ENCODE measurements around the gene RRP1. TPM values are rescaled to one million over a fixed set of nuclear protein-coding genes. Genes with fewer than 3 reads are reported as not detected.

RRP1 gene
- total RNA-seq, 4 donors from 2014 or later, result 11.0 to 20.1 (median 18.7) TPM

DNA sequence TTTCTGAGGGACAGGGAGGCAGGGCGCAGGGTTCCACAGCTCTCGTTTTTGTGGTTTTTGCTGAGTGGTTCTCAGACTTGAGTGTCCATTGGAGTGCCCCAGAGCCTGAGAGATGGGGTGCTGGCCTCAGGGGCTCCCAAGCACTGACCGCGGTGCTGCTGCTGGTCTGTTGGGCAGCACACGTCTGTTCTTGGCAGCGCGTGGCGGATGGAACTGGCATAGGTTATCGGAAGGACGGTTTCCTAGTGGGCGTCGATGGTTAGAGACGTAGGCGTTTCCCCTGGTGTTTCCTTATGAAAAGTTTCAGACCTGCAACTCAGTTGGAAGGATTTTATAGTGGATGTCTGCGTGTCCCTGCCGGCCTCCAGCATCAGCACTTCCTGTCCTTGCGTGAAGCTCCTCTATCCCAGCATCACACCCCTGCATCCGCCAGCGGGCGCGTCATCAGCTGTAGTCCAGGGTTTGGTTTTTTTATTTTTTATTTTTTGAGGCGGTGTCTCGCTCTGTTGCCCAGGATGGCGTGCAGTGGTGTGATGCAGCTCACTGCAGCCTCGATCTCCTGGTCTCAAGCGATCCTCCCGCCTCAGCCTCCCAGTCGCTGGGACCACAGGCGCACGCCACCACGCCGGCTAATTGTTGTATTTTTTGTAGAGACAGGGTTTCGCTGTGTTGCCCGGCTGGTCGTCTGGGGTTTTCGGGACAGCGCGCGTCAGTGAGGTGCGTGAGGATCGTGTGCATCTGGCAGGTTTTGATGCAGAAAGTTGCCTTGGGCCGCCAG lies 11.8 kb downstream of the RRP1 start:
- no peak overlapping the region for H3K27ac ChIP-seq
- TF ChIP-seq POLR2A (IDR thresholded peaks at IDR 0.05), result no peak
- TF ChIP-seq CTCF (IDR thresholded peaks at IDR 0.05), result no peak
- peaks cover 51 to 68% of the 10 kb centered on the region in 2 donors for H3K36me3 ChIP-seq
- no peaks in the 10 kb centered on the region for H3K9me3 ChIP-seq
- 94% methylated on average over 42 of the region's 42 CpGs for WGBS, 2 donors
- no peak for DNase-seq
- peaks cover 4 to 9% of the 10 kb centered on the region in 2 donors for H3K4me1 ChIP-seq
- intact Hi-C loops (cut with DNase I), result no loop called here
- H3K27me3 ChIP-seq, result no peaks in the 10 kb centered on the region
- H3K4me3 ChIP-seq (replicated peaks in 1 of 3), result no peak overlapping the region

DNA sequence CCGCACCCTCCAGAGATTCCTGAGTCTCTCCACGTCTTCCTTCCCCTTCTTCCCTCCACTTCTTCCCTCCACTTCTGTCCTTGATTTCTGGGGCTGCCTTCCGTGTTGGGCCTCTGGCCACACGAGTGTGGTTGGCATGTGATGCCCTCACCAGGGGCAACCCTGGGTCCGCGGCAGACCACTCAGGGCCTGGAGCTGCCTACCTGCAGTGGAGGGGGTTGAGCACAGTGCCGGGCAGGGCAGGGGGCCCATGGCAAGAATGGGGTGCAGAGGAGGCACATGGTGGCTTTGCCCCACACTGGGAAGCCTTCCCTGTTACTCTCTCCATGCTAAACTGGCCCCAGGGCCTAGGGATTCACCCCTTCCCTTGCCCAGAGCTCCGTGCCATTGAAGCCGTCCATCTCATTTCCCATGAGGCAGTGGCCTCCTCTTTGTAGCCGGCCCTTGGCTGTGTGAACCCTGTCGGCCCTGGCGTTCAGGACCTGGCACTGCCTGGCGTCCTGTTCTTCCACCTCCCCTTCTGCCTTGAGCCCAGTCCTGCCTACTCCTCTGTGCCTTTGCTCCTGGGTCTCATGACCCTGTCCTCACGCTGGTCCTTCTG lies 13.4 kb downstream of the RRP1 start:
- Histone ChIP-seq H3K4me3 (replicated peaks in 1 of 3) (no peak overlapping the region), H3K27me3 (no peaks in the 10 kb centered on the region), H3K36me3 (peaks cover 35 to 53% of the 10 kb centered on the region in 2 donors), H3K4me1 (peaks cover 12 to 15% of the 10 kb centered on the region in 2 donors), H3K27ac (no peak overlapping the region), H3K9me3 (no peaks in the 10 kb centered on the region)
- TF ChIP-seq CTCF (IDR thresholded peaks at IDR 0.05) (no peak), POLR2A (IDR thresholded peaks at IDR 0.05) (no peak)
- WGBS, 2 donors, result 87 to 94% methylated on average over 13 to 14 of the region's 14 CpGs
- intact Hi-C loops (cut with DNase I), result no loop called here
- no peak for DNase-seq

DNA sequence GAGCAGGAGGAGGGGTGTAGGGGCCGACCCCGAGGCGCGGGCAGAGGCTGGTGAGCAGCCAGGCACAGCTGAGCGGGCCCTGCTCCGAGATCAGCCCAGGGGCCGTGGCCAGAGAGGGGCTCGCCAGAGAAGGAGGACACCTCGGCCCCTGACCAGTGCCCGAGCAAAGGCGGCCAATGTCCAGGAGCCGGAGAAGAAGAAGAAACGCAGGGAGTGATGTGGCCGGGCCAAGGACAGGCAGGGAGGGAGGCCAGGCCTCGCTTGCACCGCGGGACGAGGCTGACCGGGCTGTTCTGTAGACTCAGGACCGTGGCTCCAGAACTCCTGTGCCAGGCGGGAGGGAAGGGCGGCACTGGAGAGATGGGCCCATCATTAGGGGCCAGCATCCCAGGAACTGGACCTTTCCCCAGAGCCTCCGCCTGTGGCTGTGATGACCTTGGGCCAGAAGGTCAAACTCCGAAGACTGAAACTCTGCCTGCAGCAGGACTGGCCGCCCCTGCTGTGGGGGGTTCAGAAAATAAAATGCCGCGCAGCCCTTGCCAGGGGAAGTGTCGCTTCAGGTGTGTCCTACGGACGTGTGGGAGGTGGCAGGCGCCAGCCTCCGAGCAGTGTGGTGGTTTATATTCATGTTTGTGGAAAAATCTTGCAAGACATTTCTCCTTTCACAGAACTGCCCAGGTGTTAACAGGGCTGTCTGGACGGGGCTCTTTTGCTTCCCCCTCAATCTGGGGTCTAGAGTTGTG lies 14.4 kb downstream of the RRP1 start:
- H3K4me3 ChIP-seq (replicated peaks in 1 of 3), result no peak overlapping the region
- H3K9me3 ChIP-seq, result no peaks in the 10 kb centered on the region
- no peaks in the 10 kb centered on the region for H3K27me3 ChIP-seq
- no peak overlapping the region for H3K27ac ChIP-seq
- no peak for TF ChIP-seq POLR2A (IDR thresholded peaks at IDR 0.05)
- no peak for TF ChIP-seq CTCF (IDR thresholded peaks at IDR 0.05)
- intact Hi-C loops (cut with DNase I), result no loop called here
- peaks cover 12 to 15% of the 10 kb centered on the region in 2 donors for H3K4me1 ChIP-seq
- 95 to 96% methylated on average over 29 to 33 of the region's 33 CpGs for WGBS, 2 donors
- H3K36me3 ChIP-seq, result peaks cover 27 to 44% of the 10 kb centered on the region in 2 donors
- DNase-seq, result no peak

DNA sequence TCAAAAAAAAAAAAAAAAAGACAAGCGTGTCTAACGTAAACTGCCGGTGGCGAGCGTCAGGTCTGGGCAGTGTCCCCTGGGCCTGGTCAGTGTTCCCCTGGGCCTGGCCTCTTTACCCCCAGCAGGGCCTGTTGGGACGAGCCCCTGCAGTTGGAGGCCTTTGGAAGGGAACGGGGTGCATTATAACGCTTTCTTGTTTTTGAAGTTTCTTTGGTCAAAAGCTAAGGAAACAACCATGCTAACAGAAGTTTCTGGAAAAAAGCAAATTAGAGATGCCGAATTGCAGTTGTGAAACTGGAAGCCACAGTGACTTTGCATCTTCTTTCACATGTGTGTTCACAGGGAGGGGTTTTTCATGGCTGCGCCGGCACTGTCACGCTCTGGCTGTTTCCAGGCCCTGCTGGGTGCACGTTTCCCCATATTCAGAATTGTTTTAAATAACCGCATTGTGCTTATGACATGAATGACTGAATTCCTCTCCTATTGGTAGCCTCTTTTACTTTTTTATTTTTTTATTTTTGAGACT lies 16.0 kb downstream of the RRP1 start:
- Histone ChIP-seq H3K27ac (peak overlapping the region; percentile 30 to 88 (median 57)), H3K4me3 (replicated peaks in 1 of 3) (no peak overlapping the region), H3K27me3 (no peaks in the 10 kb centered on the region), H3K36me3 (peaks cover 20 to 32% of the 10 kb centered on the region in 2 donors), H3K4me1 (peaks cover 12 to 15% of the 10 kb centered on the region in 2 donors), H3K9me3 (no peaks in the 10 kb centered on the region)
- intact Hi-C loops (cut with DNase I), result no loop called here
- peak; percentile 71 for DNase-seq
- WGBS, 2 donors, result 62 to 74% methylated on average over 14 of the region's 14 CpGs
- TF ChIP-seq POLR2A (IDR thresholded peaks at IDR 0.05) (no peak), CTCF (IDR thresholded peaks at IDR 0.05) (peak in 1 of 6 experiments; percentile 8)
